HG03565 (cell line): Measurements from ENCODE around the gene TRAK1.
A peak's percentile ranks its signal among the peaks of the same experiment; 100 is the strongest.

Experiments used
- ATAC-seq: cut with Tn5 transposase; IDR thresholded peaks from one replicate; pipeline ENCODE4 v1.9.1; 2021; ENCODE audit warnings: mild to moderate bottlenecking, moderate library complexity; ENCODE audit not compliant: unreplicated experiment

Gene TRAK1

GRCh38 chr3:42066516-42067181 is 24.5 kb upstream of the TRAK1 start:
- no peak for ATAC-seq

DNA sequence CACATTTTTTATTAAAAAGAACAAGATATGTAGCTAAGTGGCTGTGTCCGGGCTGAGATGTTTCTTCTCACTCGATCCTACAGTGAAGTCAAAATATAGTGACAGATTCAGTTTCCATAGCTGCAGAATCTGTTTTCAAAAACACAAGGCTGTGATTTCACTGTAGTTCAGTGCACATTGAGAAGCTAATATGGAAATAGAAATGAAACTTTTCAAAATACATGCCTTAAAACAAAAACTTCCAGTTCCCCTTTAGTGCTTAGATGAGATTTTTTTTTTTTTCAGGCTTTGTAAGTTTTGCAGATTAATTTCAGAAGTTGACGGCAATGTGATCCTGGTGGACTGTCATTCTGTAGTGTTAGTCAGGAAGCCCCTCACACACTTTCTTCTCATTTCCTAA is 23.8 kb upstream of the TRAK1 start:
- peak; percentile 87 for ATAC-seq

GRCh38 chr3:42068303-42069088 is 22.7 kb upstream of the TRAK1 start:
- no peak for ATAC-seq

- no peak for ATAC-seq
Measured at GRCh38 chr3:42070089-42070488, 21.1 kb upstream of the TRAK1 start.

GRCh38 chr3:42070524-42070923 is 20.6 kb upstream of the TRAK1 start:
- no peak for ATAC-seq

GRCh38 chr3:42071904-42072812 is 19.0 kb upstream of the TRAK1 start:
- ATAC-seq = no peak

- ATAC-seq = no peak
Measured at GRCh38 chr3:42072831-42073301, 18.3 kb upstream of the TRAK1 start.

DNA sequence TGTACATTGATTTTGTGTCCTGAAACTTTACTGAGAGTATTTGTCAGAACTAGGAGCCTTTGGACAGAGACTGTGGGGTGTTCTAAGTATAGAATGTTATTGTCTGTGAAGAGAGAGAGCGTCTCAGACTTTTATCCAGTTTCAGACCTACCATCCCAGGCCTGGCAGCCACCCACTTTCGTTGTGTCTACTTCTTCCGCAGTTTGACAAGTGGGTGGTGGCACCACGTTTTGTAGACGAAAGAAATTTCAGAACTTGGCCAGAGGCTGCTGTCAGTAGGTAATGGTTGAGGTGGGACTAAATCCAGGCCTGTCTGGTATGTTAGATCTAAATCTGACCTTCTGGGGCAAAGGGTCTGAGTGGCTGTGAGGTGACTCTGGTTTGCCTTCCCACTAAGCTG is 13.4 kb upstream of the TRAK1 start:
- no peak for ATAC-seq

- no peak for ATAC-seq
Measured at GRCh38 chr3:42078677-42079076, 12.5 kb upstream of the TRAK1 start.

- no peak for ATAC-seq
Measured at GRCh38 chr3:42079701-42080452, 11.3 kb upstream of the TRAK1 start.

GRCh38 chr3:42080453-42080872 is 10.7 kb upstream of the TRAK1 start:
- no peak for ATAC-seq

GRCh38 chr3:42081838-42082473 is 9.2 kb upstream of the TRAK1 start:
- no peak for ATAC-seq

- ATAC-seq = no peak
Measured at GRCh38 chr3:42084586-42084985, 6.6 kb upstream of the TRAK1 start.

GRCh38 chr3:42085641-42086376 is 5.3 kb upstream of the TRAK1 start:
- ATAC-seq = no peak

DNA sequence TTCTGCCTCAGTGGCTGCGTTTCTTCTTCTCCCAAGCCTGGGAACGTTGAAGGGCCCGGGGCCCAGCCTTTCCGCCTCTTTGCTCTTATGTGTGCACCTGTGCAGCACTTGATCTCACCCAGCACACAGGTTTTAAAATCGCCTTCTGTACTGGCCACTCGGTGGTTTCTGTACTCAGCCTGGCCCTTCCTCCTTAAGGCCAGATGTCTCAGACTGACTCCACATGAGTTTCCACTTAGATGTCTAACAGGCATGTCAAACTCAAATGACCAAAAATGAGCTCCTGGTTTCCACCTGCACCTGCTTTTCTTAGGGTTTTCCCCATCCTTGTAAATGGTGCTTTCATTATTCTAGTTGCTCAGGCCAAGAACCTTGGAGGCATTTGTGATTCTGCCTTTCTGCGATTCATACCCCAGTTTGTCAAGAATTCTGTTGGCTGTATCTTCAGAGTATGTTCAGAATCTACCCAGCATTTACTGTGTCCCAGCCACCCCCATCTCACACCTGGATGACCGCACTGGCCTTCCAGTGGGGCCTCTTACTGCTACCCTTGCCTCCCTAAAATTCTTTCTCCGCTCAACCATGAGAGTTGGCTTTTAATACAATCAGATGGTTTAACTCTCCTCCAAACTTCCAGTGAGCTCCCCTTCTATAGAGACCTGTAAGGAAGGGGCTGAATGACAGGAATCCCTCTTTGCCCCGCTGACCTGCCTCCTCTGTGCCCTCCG is 2.2 kb upstream of the TRAK1 start:
- ATAC-seq = no peak

DNA sequence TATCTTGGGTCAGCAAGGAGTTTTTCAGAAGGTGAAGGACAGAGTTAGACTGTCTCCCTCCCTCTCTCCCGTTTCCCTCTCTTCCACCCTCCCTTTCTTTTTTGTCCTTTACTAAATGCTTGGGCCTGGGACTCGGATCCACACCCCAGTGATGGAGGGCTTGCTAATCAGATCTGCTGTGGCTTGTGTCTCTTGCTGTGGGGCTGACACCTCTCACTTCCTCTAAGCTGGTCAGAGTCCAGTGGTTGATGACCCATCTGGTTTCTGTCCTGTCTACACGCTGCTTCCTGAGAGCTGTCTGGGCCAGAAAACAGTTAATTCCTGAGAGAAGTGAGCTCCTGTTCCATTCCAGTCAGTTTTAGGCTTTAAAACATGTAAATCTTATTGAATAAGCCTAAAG is 849 bp downstream of the TRAK1 start:
- no peak for ATAC-seq

GRCh38 chr3:42094128-42094527 is 3.0 kb downstream of the TRAK1 start:
- ATAC-seq = peak; percentile 50

- no peak for ATAC-seq
Measured at GRCh38 chr3:42094691-42095391, 3.7 kb downstream of the TRAK1 start.
